ENCODE data around the gene ERN2.
"Not testable (repeated sequence)": the region's sequence is repeated elsewhere in the genome, so short reads cannot be mapped to it uniquely, and the experiment has no call there.

- not testable (repeated sequence) for TF ChIP-seq ELF4 (CRISPR knock-in tag; IDR thresholded peaks at IDR 0.05; ENCODE audit: low read depth); USF1 (CRISPR knock-in tag; IDR thresholded peaks at IDR 0.05); FOXJ3 (CRISPR knock-in tag; IDR thresholded peaks at IDR 0.05; ENCODE audit: borderline replicate concordance); CTCF (IDR thresholded peaks at IDR 0.05); HMGXB4 (CRISPR knock-in tag; IDR thresholded peaks at IDR 0.05); ESRRA (CRISPR knock-in tag; IDR thresholded peaks at IDR 0.05; ENCODE audit: borderline replicate concordance); NFYB (CRISPR knock-in tag; conservative IDR thresholded peaks at IDR 0.05; ENCODE audit: low read depth); SP1 (CRISPR knock-in tag; conservative IDR thresholded peaks at IDR 0.05); ZNF532 (CRISPR knock-in tag; IDR thresholded peaks at IDR 0.05; ENCODE audit: borderline replicate concordance)
Measured at GRCh38 chr16:23722613-23723240, 9.7 kb upstream of the ERN2 start.

Data from WTC11 (cell line).